CMK (cell line): ENCODE data around the gene SHROOM3.

Experiments used
- DNase-seq: peaks from one replicate; pipeline ENCODE4 v3.0.0-alpha.2; 2010; ENCODE audit warnings: low read depth

Gene SHROOM3

GRCh38 chr4:76569706-76570105 is 134.7 kb downstream of the SHROOM3 start:
- DNase-seq = no peak

GRCh38 chr4:76570141-76570973 is 135.3 kb downstream of the SHROOM3 start:
- no peak for DNase-seq

DNA sequence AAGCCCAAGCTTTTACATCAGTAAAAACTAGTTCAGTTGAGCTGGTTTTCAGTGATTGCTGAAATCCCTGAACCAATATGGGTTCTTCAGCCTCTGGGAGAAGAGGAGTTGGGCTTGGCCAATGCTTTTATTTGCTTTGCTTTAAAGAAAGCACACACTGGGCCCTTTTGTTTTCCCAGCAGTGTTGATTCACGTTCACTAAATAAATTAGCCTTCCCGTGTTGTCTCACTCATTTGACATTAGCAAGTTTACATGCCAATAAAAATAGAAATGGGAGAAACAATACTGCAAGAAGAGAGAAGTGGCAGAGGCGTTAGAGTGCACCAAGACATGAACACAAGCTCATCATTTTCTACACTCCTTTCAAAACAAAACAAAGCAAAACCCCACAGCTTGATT is 136.2 kb downstream of the SHROOM3 start:
- DNase-seq = no peak

DNA sequence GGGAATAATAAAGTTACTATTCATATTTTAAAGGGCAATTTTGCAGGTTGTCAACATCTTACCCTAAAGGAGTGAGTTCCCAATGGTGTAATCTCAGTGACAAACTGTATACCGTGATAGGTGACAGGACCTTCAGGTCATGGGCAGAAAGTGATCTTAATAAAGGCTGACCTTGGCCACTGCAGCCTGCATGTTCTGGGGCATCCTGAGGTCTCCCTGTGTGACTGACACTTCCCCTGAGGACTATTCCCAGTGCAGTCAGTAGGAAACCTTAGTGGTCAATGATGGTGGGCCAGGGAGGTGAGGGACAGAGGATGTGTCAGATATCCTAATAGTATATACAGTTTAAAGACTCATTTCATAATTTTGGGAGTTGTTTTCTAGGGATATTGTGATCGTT is 137.2 kb downstream of the SHROOM3 start:
- DNase-seq = no peak

GRCh38 chr4:76576824-76577223 is 141.8 kb downstream of the SHROOM3 start:
- DNase-seq = no peak

- DNase-seq = no peak
Measured at GRCh38 chr4:76578002-76578560, 143.1 kb downstream of the SHROOM3 start.

DNA sequence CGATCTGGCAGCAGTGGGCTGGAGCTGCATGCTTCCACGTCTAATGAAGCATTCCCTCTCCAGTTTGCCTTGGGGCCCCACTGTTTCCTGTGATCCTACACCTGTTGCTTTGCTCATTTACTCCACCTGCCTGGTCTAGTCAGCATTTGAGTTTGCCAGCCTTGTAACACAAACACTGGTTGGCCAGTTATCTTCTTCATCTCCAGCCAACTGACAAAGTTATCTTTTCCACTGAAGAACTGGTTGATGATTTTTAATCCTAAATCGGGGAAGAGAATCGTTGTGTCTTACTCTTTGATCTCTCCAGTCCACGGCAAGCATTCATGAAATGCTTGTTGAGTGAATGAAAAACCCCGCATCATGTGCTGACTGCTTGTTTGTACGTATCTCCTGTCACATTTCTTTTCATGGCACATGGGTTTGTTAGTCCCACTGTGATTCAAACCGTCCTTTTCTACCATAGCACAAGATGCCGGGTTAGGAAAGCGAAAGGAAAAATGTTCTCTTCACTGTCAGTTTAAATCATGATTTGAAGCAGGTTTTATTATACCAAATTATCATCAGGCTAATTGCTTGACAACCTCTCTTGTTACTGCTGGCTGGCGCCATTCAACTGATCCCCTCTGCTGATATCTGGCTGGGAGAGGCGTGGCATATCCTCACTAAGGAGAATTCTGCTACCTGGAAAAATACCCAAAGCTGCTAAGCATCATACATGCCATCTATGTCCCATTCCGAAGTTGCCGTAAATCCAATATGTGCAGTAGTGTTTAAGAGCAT is 144.8 kb downstream of the SHROOM3 start:
- DNase-seq = no peak

GRCh38 chr4:76581077-76581962 is 146.3 kb downstream of the SHROOM3 start:
- no peak for DNase-seq

DNA sequence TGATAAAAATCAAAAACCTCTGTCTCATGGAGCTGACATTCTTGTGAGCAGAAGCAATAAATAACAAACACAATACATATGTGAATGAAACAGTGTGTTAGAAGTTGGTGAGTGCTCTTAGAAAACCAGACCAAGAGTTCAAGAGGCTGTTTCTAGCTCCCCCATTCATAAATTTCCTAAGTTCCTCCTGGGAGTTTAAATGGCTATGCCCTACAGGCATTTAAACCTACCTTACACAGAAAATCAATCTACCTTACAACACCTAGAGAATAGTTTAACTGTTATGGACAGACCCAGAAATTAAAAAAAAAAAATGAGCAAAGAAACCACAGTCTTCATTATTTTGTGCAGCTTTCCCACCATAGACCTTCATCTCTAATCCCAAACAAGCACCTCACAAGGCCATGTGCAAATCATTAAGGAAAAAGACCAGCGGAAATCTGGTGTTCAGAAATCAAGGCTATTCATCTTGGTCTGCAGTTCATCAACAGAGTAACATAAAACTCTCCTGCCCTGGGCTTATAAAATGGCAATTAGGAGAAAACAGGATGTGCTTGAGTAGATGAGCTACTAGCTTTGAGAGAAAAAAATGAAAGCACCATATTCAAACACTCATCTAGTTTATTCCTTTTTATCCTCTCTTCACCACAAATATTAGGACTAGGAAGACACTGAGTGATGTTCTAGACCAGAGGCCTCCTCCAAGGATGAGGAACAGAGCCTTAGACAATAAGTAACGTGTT is 147.2 kb downstream of the SHROOM3 start:
- no peak for DNase-seq

DNA sequence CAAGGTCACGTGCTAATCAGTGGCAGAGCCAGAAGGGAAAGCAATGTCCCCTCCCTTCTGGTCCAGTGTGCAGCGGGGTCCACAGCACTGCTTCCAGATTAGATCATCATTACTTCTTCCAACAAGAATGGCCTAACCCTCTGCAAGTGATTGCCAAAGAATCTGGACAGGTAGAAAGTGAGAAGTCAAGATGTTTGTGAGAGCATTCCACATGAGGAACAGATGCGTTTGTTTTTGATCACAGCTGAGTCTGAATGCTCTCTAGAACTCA is 147.7 kb downstream of the SHROOM3 start:
- no peak for DNase-seq

GRCh38 chr4:76584241-76585152 is 149.5 kb downstream of the SHROOM3 start:
- no peak for DNase-seq

- no peak for DNase-seq
Measured at GRCh38 chr4:76585272-76585671, 150.2 kb downstream of the SHROOM3 start.

GRCh38 chr4:76585897-76586360 is 150.9 kb downstream of the SHROOM3 start:
- no peak for DNase-seq

GRCh38 chr4:76588274-76588673 is 153.2 kb downstream of the SHROOM3 start:
- DNase-seq = no peak

GRCh38 chr4:76589402-76589801 is 154.4 kb downstream of the SHROOM3 start:
- no peak for DNase-seq

GRCh38 chr4:76589872-76590797 is 155.1 kb downstream of the SHROOM3 start:
- DNase-seq = no peak

DNA sequence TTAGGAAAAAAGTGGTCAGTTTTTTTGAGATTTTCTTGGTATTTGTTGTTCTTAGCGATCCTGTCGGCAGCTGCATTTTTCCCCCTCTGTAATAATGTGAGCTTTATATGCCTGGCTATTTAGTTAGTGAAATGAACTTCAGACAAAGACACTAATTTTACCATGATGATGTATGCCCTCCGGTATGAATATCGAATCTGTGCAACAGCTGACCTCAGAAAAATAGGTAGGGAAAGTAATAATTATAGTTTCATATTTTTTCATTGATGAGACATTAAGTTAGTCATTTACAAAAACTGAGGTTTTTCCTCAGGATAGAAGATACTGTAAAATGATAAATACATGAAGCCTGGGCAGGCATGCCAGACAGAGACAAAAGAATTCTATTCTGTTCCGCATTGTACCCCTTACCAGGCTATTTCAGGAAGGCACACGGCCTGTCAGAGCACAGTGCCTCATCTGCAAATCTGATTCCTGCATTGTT is 155.8 kb downstream of the SHROOM3 start:
- DNase-seq = no peak

GRCh38 chr4:76591992-76592391 is 157.0 kb downstream of the SHROOM3 start:
- no peak for DNase-seq

DNA sequence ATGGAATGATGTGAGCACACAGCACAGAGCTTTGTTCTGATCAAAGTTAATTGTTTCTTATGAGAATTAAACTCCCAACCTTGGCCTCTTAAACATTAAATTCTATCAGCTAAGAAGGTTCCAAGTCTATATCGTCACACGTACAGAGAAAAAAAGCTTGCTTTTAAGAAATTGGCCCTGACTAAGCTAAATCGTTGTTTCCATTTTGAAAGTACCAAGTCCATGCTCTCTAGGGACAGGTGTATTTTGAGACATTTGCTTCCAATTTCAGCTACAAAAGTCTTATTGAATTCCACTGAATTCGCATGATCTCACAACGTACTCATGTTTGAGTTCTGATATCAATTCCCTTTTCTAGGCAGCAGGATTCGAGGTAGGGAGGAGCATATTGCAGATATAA is 157.4 kb downstream of the SHROOM3 start:
- no peak for DNase-seq
